ENCODE results near the gene CTSZ. TPM values are rescaled to one million over a fixed set of nuclear protein-coding genes. Genes with fewer than 3 reads are reported as not detected.

CTSZ gene
- total RNA-seq, 1 donor from 2014 or later, result 150 TPM

DNA sequence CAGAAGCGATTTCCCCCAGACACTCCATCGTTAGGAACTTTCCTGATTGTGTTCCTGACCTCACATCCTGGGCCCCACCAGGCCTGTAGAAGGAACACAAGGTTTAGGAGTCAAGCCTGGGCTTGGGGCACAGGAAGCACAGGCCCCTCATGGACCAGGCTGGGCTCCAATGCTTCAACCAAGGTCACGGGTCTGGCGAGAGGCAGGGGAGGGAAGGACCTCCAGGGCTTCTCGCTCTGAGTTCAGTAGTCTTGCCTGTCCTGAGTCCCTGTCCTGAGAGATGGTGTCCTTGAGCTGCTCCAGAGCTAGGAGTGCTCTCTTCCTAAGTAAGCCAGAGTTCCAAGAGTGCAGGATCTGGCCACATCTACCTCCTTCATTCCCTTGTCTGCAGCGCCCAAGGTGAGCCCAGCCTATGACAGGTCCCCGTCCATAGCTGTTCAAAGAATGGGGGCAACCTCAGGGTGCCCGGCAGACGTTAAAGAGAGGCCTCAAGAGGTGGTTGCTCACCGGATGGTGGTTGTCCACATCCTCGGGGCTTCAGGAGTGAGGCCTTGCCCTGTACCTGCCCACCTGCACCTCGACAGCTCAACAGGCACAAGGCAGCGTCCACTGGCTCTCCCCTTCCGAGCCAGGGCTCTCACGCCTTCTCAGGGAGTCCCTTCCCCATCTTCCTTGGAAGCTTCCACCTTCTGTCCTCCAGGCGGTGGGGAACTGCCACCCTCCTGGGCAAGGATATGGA, 10.6 kb upstream of the CTSZ start:
- Mint-ChIP-seq H3K9me3 (ENCODE audit: unreplicated experiment) (no peaks in the 10 kb centered on the region), H3K4me3 (ENCODE audit: unreplicated experiment) (no peak overlapping the region), H3K36me3 (ENCODE audit: low read depth, unreplicated experiment) (peaks cover 7% of the 10 kb centered on the region), H3K4me1 (ENCODE audit: unreplicated experiment) (peaks cover 28% of the 10 kb centered on the region), H3K27me3 (ENCODE audit: unreplicated experiment) (peaks cover 3% of the 10 kb centered on the region), H3K27ac (ENCODE audit: unreplicated experiment) (no peak overlapping the region)
- TF ChIP-seq, protein P1, sequence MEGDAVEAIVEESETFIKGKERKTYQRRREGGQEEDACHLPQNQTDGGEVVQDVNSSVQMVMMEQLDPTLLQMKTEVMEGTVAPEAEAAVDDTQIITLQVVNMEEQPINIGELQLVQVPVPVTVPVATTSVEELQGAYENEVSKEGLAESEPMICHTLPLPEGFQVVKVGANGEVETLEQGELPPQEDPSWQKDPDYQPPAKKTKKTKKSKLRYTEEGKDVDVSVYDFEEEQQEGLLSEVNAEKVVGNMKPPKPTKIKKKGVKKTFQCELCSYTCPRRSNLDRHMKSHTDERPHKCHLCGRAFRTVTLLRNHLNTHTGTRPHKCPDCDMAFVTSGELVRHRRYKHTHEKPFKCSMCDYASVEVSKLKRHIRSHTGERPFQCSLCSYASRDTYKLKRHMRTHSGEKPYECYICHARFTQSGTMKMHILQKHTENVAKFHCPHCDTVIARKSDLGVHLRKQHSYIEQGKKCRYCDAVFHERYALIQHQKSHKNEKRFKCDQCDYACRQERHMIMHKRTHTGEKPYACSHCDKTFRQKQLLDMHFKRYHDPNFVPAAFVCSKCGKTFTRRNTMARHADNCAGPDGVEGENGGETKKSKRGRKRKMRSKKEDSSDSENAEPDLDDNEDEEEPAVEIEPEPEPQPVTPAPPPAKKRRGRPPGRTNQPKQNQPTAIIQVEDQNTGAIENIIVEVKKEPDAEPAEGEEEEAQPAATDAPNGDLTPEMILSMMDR (IDR thresholded peaks at IDR 0.05; ENCODE audit: unreplicated experiment), result no peak
- DNase-seq (ENCODE audit: low spot score), result no peak

DNA sequence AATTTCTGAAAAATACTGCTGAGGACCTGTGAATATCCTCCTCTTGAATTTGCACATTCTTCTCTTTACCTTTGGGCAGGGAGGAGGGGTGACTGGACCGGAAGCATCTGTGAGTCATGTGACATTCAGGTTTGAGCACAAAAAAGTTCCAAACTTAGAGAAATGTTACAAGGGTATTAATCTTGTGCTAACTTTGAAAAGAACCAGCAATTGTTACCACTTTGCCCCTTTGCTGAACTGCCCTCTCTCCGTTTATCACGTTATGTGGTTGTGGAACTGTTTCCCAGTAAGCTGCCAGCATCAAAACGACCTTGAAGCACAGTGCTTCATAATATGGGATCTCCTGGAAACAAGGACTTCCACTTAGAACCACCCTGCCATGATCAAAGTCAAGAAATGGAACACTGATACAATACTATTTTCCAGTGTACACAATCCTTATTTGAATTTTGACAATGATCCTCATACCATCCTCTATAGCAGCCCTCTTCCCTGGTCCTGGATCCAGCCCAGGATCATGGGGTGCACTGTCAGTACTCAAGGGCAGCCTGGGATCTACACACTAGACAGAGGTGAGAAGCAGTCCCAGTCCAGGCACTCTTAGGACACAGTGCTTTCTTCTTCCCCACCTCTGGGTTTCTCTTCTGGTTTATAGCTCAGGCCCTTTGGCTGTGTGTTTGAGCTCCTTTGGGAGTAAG, 9.9 kb upstream of the CTSZ start:
- no peak for DNase-seq (ENCODE audit: low spot score)
- Mint-ChIP-seq H3K4me3 (ENCODE audit: unreplicated experiment) (no peak overlapping the region), H3K4me1 (ENCODE audit: unreplicated experiment) (peaks cover 32% of the 10 kb centered on the region), H3K27me3 (ENCODE audit: unreplicated experiment) (peaks cover 4% of the 10 kb centered on the region), H3K36me3 (ENCODE audit: low read depth, unreplicated experiment) (peaks cover 4% of the 10 kb centered on the region), H3K27ac (ENCODE audit: unreplicated experiment) (peak overlapping the region; percentile 20), H3K9me3 (ENCODE audit: unreplicated experiment) (no peaks in the 10 kb centered on the region)
- TF ChIP-seq, protein P1 (IDR thresholded peaks at IDR 0.05; ENCODE audit: unreplicated experiment), result no peak

DNA sequence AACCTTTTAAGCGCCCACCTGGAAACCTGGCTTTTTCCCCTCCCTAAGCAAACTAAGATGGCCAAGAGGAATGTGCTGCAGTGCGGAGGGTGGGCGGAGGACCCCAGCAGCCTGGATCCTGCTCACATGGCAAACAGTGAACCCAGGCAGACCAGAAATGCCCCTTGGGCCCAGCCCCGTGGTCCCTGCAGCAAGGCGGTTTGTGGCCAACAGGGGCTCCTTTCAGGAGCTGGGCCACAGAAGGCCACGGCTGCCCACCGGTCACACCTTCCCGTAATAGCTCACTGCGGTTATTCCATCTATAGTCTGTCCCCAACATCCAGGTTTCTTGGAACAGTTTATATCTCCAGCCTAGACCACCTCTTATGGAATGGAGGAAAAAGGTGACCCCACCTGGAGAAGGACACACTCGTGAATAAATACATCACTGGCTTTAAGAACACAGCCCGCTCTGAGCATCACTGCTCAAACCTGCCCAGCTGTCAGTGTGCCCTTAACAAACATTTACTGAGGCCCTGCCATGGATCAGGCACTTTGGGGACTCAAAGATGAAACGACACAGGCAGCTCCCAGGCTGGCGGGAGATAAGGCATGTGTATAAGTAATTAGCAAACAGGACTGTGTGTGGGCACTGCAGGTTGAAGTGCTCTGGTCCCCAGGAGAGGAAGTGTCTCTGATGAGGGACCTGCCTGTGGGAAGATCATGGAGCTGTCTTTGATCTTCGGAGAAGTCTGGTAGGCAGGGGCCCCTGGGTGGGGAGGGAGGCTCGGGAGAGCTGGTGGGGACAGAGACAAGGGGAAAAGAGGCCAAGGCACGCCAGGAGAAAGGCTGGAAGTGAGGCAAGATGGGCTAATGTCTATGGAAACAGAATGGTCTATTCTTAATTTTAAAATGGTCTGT, 9.0 kb upstream of the CTSZ start:
- no peak for DNase-seq (ENCODE audit: low spot score)
- H3K4me3 Mint-ChIP-seq (ENCODE audit: unreplicated experiment), result no peak overlapping the region
- no peaks in the 10 kb centered on the region for H3K9me3 Mint-ChIP-seq (ENCODE audit: unreplicated experiment)
- no peak overlapping the region for H3K27ac Mint-ChIP-seq (ENCODE audit: unreplicated experiment)
- TF ChIP-seq, protein P1 (IDR thresholded peaks at IDR 0.05; ENCODE audit: unreplicated experiment), result no peak
- H3K4me1 Mint-ChIP-seq (ENCODE audit: unreplicated experiment), result peaks cover 41% of the 10 kb centered on the region
- H3K36me3 Mint-ChIP-seq (ENCODE audit: low read depth, unreplicated experiment), result peaks cover 4% of the 10 kb centered on the region
- H3K27me3 Mint-ChIP-seq (ENCODE audit: unreplicated experiment), result peaks cover 9% of the 10 kb centered on the region

DNA sequence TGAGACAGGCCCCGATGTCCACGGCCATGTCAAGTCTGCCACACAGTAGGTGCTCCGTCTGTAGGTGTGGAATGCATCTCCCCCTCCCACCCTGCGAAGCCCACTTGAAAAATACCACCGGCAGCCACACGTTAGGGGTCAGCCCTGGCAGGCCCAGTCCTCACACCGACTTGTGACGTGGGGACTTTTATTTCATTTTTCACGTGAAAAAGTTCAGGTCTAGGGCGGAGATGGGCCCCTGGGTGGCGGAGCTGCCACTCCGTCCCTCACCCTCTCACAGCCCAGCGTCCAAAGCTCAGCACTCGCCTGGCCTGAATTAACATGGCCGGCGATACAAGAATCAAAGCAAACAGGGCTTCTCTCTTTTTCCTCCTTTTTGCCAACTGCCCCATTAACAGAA, 8.4 kb upstream of the CTSZ start:
- Mint-ChIP-seq H3K9me3 (ENCODE audit: unreplicated experiment) (no peaks in the 10 kb centered on the region), H3K4me1 (ENCODE audit: unreplicated experiment) (peaks cover 47% of the 10 kb centered on the region), H3K27me3 (ENCODE audit: unreplicated experiment) (peaks cover 13% of the 10 kb centered on the region), H3K4me3 (ENCODE audit: unreplicated experiment) (no peak overlapping the region), H3K27ac (ENCODE audit: unreplicated experiment) (no peak overlapping the region), H3K36me3 (ENCODE audit: low read depth, unreplicated experiment) (peaks cover 4% of the 10 kb centered on the region)
- TF ChIP-seq, protein P1 (IDR thresholded peaks at IDR 0.05; ENCODE audit: unreplicated experiment), result no peak
- DNase-seq (ENCODE audit: low spot score), result no peak
